K562 (cell line): ENCODE data around the gene COL15A1. TPM values are rescaled to one million over a fixed set of nuclear protein-coding genes. Genes with fewer than 3 reads are reported as not detected.

Experiments
- ATAC-seq: fragments of 200-7000 bp; cut with Tn5 transposase; 3 replicates; pipeline ENCODE4 v1.9.1; 2020; ENCODE audit warnings: moderate library complexity
- BruUV-seq: library from RNA; stranded (reverse); fragments of 400-500 nt; replicated peaks from 2 replicates; lab custom pipeline; 2021; lab: Mats Ljungman, UMichigan
- CTCF ChIA-PET: fragments of 300-600 bp; formaldehyde crosslinking; extraction: SDS; loops from one replicate; lab custom pipeline; 2021; ENCODE audit warnings: low intra/inter-chr PET ratio; lab: Yijun Ruan, JAX
- POLR2A ChIA-PET: fragments of 300-600, 350-650 bp; sonication (Branson Sonifier 250); formaldehyde crosslinking; extraction: SDS; loops from one replicate; lab custom pipeline; 2021; ENCODE audit warnings: antibody characterized with exemption, inconsistent platforms; lab: Yijun Ruan, JAX
- DNase-seq, 4 experiments: peaks; one replicate each; pipeline versions ENCODE4 v3.0.0 to v3.0.0-alpha.2; 2011 to 2018; ENCODE audit warnings: low spot score in 3 of 4, mixed read lengths in 3 of 4; ENCODE audit errors: extremely low read depth in 1 of 4
- FAIRE-seq: peaks from 2 replicates; lab custom pipeline; 2011; peaks lifted over from hg19 to GRCh38; lab: Jason Lieb, UNC
- H2AFZ ChIP-seq: 2 replicates; pipeline ENCODE4 v1.6.0; 2011; ENCODE audit warnings: low read depth, low read length, control low read depth, inconsistent platforms
- H3K27ac ChIP-seq: fragments of 200-600 bp; 3 replicates; pipeline ENCODE4 v1.8.0; 2011; ENCODE audit warnings: low read depth, mild to moderate bottlenecking, control low read depth, inconsistent platforms, low read length, moderate library complexity, mixed read lengths; ENCODE audit errors: extremely low read depth
- H3K27me3 ChIP-seq, 2 experiments: fragments of 300-600 bp in 1 of 2; 2 replicates in 1 of 2; 3 replicates in 1 of 2; pipeline versions ENCODE4 v1.6.0 to v1.8.0; 2011; ENCODE audit warnings: inconsistent platforms in 2 of 2, low read length in 2 of 2, mild to moderate bottlenecking in 1 of 2, mixed read lengths in 1 of 2, moderate library complexity in 1 of 2; ENCODE audit not compliant: control insufficient read depth in 2 of 2, insufficient read depth in 2 of 2
- H3K36me3 ChIP-seq: fragments of 300-600 bp; 3 replicates; pipeline ENCODE4 v1.8.0; 2011; ENCODE audit warnings: mild to moderate bottlenecking, low read length, inconsistent platforms; ENCODE audit not compliant: control insufficient read depth, insufficient read depth
- H3K4me1 ChIP-seq, 2 experiments: fragments of 200-600 bp in 1 of 2; replicated peaks in 1 of 2; 2 replicates in 1 of 2; 3 replicates in 1 of 2; pipeline versions ENCODE4 v1.5.1 to v1.8.0; 2011; ENCODE audit warnings: inconsistent platforms in 2 of 2, low read length in 2 of 2, mild to moderate bottlenecking in 1 of 2, mixed read lengths in 1 of 2, moderate library complexity in 1 of 2; ENCODE audit not compliant: control insufficient read depth in 2 of 2, insufficient read depth in 2 of 2
- H3K4me2 ChIP-seq: 2 replicates; pipeline ENCODE4 v1.6.1; 2011; ENCODE audit warnings: low read length, control low read depth, inconsistent platforms, mixed read lengths; ENCODE audit not compliant: insufficient read depth
- H3K4me3 ChIP-seq: fragments of 200-600 bp; sonication (generic), shearing (Covaris generic); 2 replicates; pipeline ENCODE4 v1.5.1; 2016; ENCODE audit warnings: control low read depth, inconsistent platforms
- H3K79me2 ChIP-seq: fragments of 200-600 bp; 3 replicates; pipeline ENCODE4 v1.8.0; 2011; ENCODE audit warnings: low read length, inconsistent platforms; ENCODE audit not compliant: control insufficient read depth, insufficient read depth
- H3K9ac ChIP-seq, 2 experiments: 2 replicates each; pipeline versions ENCODE4 v1.6.0 to v1.6.1; 2011; ENCODE audit warnings: low read depth in 2 of 2, low read length in 2 of 2, control low read depth in 1 of 2, inconsistent platforms in 1 of 2, mild to moderate bottlenecking in 1 of 2, mixed read lengths in 1 of 2; ENCODE audit not compliant: insufficient read depth in 1 of 2
- H3K9me1 ChIP-seq: one replicate; pipeline ENCODE4 v1.6.0; 2011; ENCODE audit warnings: inconsistent platforms, mild to moderate bottlenecking, low read length, moderate library complexity; ENCODE audit not compliant: control insufficient read depth, insufficient read depth
- H3K9me3 ChIP-seq: replicated peaks from 2 replicates; pipeline ENCODE4 v1.5.1; 2011; ENCODE audit warnings: low read depth, low read length, inconsistent platforms; ENCODE audit not compliant: control insufficient read depth, insufficient read depth
- H4K20me1 ChIP-seq: replicated peaks from 2 replicates; pipeline ENCODE4 v1.6.1; 2011; ENCODE audit warnings: low read length, inconsistent platforms, mixed read lengths; ENCODE audit not compliant: control insufficient read depth, insufficient read depth
- BACH1 ChIP-seq: fragments of 200-800 bp; sonication (Bioruptor generic); IDR thresholded peaks from 2 replicates; pipeline ENCODE4 v1.6.1; 2016; ENCODE audit warnings: missing genetic modification characterization, missing compliant biosample characterization
- CBFB ChIP-seq: sonication (generic); formaldehyde crosslinking; IDR thresholded peaks from 2 replicates; pipeline ENCODE4 v1.4.0; 2020; ENCODE audit warnings: mild to moderate bottlenecking, missing genetic modification reagents
- IFI16 ChIP-seq: fragments of 250-450 bp; sonication (Bioruptor Pico); IDR thresholded peaks from 2 replicates; pipeline ENCODE4 v2.1.2; 2022; ENCODE audit warnings: mild to moderate bottlenecking, inconsistent platforms
- TSC22D4 ChIP-seq: fragments of 450-650 bp; IDR thresholded peaks from 2 replicates; pipeline ENCODE4 v1.6.1; 2016; ENCODE audit warnings: missing genetic modification characterization, missing biosample characterization, control low read depth
- ZNF197 ChIP-seq: fragments of 200-800 bp; sonication (Bioruptor generic); IDR thresholded peaks from 2 replicates; pipeline ENCODE4 v1.6.1; 2016; ENCODE audit warnings: low read depth, missing genetic modification characterization, missing compliant biosample characterization
- WGBS: fragments of 100-300 bp; shearing (Covaris generic); methylation state at CpG from one replicate; pipeline ENCODE4 v1.1.6; 2016; ENCODE audit warnings: low coverage, mixed read lengths; ENCODE audit not compliant: insufficient coverage; ENCODE audit errors: missing lambda C conversion rate; 5-methylcytosine and 5-hydroxymethylcytosine counted together
- in situ Hi-C: fragments of 300-500 bp; cut with MboI; formaldehyde crosslinking; loops from 4 replicates; pipeline ENCODE4 v1.15.0; 2018; ENCODE audit warnings: inconsistent platforms, mixed read lengths
- intact Hi-C: fragments of 100-400 bp; cut with micrococcal nuclease; formaldehyde crosslinking; loops from 2 replicates; pipeline ENCODE4 v1.14.2; 2022
- polyA plus RNA-seq, 8 experiments: library from polyadenylated mRNA; depleted of rRNA in 4 of 8; stranded (reverse) in 5 of 8; unstranded in 3 of 8; fragments of >200 nt; fragmentation: Nextera tagmentation in 2 of 8; fragmentation: Illumina TruSeq in 1 of 8; extraction: Ambion mirVana in 2 of 8; extraction: Trizol in 1 of 8; gene quantifications; 2 replicates each; pipeline versions ENCODE4 v1.2.1 to v1.2.3, GENCODE V29; 2011 to 2014; ENCODE audit warnings: inconsistent platforms in 1 of 8, missing spikeins in 1 of 8
- total RNA-seq, 7 experiments: library from RNA; depleted of rRNA in 6 of 7; stranded (reverse); fragments of >200 nt in 6 of 7; fragmentation: Illumina TruSeq in 2 of 7; extraction: Trizol in 2 of 7; gene quantifications; 2 replicates each; pipeline versions ENCODE4 v1.2.1 to v1.2.3, GENCODE V29; 2011 to 2021; ENCODE audit warnings: low replicate concordance in 1 of 7
- TF ChIP-seq, protein P1 (sequence below): sonication (generic); formaldehyde crosslinking; IDR thresholded peaks from 2 replicates; pipeline ENCODE4 v1.8.0; 2022; ENCODE audit warnings: mild to moderate bottlenecking, missing genetic modification reagents

Gene COL15A1
- total and polyA plus RNA-seq, 9 of the 15 experiments (the other 6 are each of a cell fraction or from before 2014, with no cell fraction given) = 0.46 to 5.1 (median 2.6) TPM

GRCh38 chr9:99069075-99069474 lies 125.4 kb downstream of the COL15A1 start:
- POLR2A ChIA-PET = no interaction called here
- no peak overlapping the region for H3K4me2 ChIP-seq
- intact Hi-C loops (no loop called here), in situ Hi-C loops (no loop called here)
- no peak overlapping the region for H3K4me3 ChIP-seq
- H3K9me1 ChIP-seq = no peaks in the 10 kb centered on the region
- H3K9ac ChIP-seq = no peak overlapping the region
- 76% methylated on average over 1 of the region's 1 CpG for WGBS
- H3K27ac ChIP-seq = no peak overlapping the region
- DNase-seq (no peak), ATAC-seq (no peak)
- H3K9me3 ChIP-seq = no peaks in the 10 kb centered on the region
- peak overlapping the region; percentile 61 for H2AFZ ChIP-seq
- H3K79me2 ChIP-seq = no peaks in the 10 kb centered on the region
- TF ChIP-seq IFI16 (CRISPR knock-in tag) (no peak), ZNF197 (CRISPR knock-in tag) (no peak), BACH1 (tag) (no peak), CBFB (CRISPR knock-in tag) (no peak), TSC22D4 (tag) (no peak)
- TF ChIP-seq, protein P1, sequence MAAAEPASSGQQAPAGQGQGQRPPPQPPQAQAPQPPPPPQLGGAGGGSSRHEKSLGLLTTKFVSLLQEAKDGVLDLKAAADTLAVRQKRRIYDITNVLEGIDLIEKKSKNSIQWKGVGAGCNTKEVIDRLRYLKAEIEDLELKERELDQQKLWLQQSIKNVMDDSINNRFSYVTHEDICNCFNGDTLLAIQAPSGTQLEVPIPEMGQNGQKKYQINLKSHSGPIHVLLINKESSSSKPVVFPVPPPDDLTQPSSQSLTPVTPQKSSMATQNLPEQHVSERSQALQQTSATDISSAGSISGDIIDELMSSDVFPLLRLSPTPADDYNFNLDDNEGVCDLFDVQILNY = no peak
- TF ChIP-seq, all 486 proteins: peak for 0
- no peaks in the 10 kb centered on the region for H4K20me1 ChIP-seq
- H3K36me3 ChIP-seq = no peaks in the 10 kb centered on the region
- no peak for FAIRE-seq
- peaks cover 19 to 36% of the 10 kb centered on the region in 2 experiments for H3K4me1 ChIP-seq
- BruUV-seq = no TSS peak
- CTCF ChIA-PET = no interaction called here
- H3K27me3 ChIP-seq = no peaks in the 10 kb centered on the region
